Measurements from ENCODE around the gene KRT35.

KRT35 gene

GRCh38 chr17:41511116-41511515, 30.2 kb upstream of the KRT35 start:
- no peak for FAIRE-seq

GRCh38 chr17:41510251-41511065, 29.5 kb upstream of the KRT35 start:
- no peak for FAIRE-seq

GRCh38 chr17:41507315-41507880, 26.4 kb upstream of the KRT35 start:
- no peak for FAIRE-seq

GRCh38 chr17:41505809-41506767, 25.1 kb upstream of the KRT35 start:
- no peak for FAIRE-seq

GRCh38 chr17:41505007-41505808, 24.3 kb upstream of the KRT35 start, which contains the start of gene KRT13:
KRT13 (minus strand) TSS chr17:41505612; CDS start chr17:41505550, 62 bp downstream.
- FAIRE-seq = no peak

GRCh38 chr17:41504246-41504977, 23.5 kb upstream of the KRT35 start:
- no peak for FAIRE-seq

- no peak for FAIRE-seq
Observed at GRCh38 chr17:41503202-41503601, 22.3 kb upstream of the KRT35 start.

- FAIRE-seq = no peak
Observed at GRCh38 chr17:41500131-41500911, 19.4 kb upstream of the KRT35 start.

- no peak for FAIRE-seq
Observed at GRCh38 chr17:41499714-41500113, 18.8 kb upstream of the KRT35 start.

- no peak for FAIRE-seq
Observed at GRCh38 chr17:41498276-41498675, 17.3 kb upstream of the KRT35 start.

- FAIRE-seq = no peak
Observed at GRCh38 chr17:41496803-41497484, 16.0 kb upstream of the KRT35 start.

GRCh38 chr17:41494524-41494923, 13.6 kb upstream of the KRT35 start:
- no peak for FAIRE-seq

- no peak for FAIRE-seq
Observed at GRCh38 chr17:41492771-41493170, 11.8 kb upstream of the KRT35 start.

GRCh38 chr17:41492351-41492750, 11.4 kb upstream of the KRT35 start:
- FAIRE-seq = no peak

GRCh38 chr17:41491476-41491875, 10.5 kb upstream of the KRT35 start:
- FAIRE-seq = no peak

- FAIRE-seq = no peak
Observed at GRCh38 chr17:41490000-41490990, 9.3 kb upstream of the KRT35 start.

GRCh38 chr17:41489531-41489930, 8.6 kb upstream of the KRT35 start, which contains the start of gene KRT36:
KRT36 (minus strand) TSS chr17:41489910; CDS start chr17:41489864, 46 bp downstream.
- no peak for FAIRE-seq

- FAIRE-seq = no peak
Observed at GRCh38 chr17:41486809-41487530, 6.0 kb upstream of the KRT35 start.

Data from G401.6 (cell line).